T follicular helper cell (primary cell): Measurements from ENCODE around the gene C1QTNF1.

Experiments
- DNase-seq: peaks from one replicate; pipeline ENCODE4 v3.0.0-alpha.2; 2020; ENCODE audit warnings: low read depth
- total RNA-seq, 2 experiments: gene quantifications; one replicate each; lab custom pipeline; 2026; lab: John Stamatoyannopoulos, UW

The C1QTNF1 gene, protein sequence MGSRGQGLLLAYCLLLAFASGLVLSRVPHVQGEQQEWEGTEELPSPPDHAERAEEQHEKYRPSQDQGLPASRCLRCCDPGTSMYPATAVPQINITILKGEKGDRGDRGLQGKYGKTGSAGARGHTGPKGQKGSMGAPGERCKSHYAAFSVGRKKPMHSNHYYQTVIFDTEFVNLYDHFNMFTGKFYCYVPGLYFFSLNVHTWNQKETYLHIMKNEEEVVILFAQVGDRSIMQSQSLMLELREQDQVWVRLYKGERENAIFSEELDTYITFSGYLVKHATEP
- 0.04 to 0.30 reads per million in 2 experiments for total RNA-seq

DNA sequence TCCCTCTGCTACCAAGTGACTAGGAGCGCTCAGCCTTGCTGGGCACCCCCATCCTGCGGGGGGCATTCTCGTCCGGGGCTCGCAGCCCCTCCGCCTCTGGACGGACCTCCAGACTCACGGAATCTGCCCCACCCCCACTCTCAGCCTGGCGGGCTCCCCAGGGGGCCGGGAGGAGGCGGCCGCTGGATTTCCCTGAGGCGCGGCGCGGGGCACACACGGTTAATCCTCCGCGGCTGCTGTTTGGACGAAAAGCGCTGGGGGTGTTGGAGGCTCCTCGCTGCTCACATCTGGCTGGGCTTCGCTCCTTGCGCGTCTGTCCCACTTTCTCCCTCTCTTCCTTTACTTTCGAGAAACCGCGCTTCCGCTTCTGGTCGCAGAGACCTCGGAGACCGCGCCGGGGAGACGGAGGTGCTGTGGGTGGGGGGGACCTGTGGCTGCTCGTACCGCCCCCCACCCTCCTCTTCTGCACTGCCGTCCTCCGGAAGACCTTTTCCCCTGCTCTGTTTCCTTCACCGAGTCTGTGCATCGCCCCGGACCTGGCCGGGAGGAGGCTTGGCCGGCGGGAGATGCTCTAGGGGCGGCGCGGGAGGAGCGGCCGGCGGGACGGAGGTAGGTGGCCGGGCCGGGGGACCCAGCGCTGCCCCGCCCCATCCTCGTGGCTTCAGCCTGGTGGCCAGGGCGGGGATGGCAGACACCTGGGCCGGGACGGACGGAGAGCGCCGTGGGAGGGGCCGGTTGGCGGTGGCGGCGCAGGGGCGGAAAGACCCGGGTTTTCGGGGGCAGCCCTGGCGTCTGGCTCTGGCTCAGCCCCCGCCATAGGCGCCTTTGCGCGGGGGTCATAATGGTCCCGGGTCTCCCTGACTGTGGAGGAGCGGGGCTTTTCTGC is at the start of gene C1QTNF1:
TSS of gene C1QTNF1 (plus strand) at position 284 of the 886 bp plus-strand sequence. CDS start 19,800 bp downstream, outside the sequence.
- DNase-seq: no peak

DNA sequence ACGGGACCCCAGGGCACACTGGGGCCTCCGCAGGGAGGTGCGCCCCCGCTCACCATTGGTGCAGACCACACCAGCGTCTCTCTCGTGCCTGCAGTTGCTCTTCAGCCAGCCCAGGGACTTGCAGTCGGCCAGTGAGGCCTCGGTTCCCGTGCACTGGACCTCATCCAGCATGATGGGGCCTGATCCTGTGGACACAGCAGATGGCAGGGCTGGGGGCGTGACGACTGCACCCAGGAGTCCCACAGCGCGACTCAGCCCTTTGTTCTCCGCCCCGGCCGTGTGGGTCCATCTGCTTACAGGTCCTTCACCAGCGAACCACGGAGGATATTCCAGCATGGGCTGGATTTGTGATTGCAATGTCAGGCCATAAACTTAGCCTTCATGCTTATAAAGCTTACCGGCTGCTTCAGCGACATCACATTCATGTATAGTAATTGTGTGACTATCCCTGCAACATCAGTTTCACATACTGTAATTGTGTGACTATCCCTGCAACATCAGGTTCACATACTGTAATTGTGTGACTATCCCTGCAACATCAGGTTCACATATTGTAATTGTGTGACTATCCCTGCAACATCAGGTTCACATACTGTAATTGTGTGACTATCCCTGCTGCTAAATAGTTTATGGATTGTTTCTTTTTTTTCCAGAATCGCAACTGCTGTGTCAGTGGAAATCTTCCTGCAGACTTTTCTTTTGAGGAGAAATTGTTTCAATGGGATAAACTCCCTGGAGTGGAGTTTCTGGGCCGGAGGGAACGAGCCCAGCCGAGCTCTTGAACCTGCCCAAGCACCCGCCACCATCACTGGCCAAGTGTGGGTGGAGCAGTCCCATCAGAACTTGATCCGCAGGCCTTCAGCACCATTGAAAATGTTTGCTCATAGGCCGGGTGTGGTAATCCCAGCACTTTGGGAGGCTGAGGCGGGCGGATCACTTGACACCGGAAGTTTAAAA is 49.1 kb upstream of the C1QTNF1 start:
- no peak for DNase-seq

DNA sequence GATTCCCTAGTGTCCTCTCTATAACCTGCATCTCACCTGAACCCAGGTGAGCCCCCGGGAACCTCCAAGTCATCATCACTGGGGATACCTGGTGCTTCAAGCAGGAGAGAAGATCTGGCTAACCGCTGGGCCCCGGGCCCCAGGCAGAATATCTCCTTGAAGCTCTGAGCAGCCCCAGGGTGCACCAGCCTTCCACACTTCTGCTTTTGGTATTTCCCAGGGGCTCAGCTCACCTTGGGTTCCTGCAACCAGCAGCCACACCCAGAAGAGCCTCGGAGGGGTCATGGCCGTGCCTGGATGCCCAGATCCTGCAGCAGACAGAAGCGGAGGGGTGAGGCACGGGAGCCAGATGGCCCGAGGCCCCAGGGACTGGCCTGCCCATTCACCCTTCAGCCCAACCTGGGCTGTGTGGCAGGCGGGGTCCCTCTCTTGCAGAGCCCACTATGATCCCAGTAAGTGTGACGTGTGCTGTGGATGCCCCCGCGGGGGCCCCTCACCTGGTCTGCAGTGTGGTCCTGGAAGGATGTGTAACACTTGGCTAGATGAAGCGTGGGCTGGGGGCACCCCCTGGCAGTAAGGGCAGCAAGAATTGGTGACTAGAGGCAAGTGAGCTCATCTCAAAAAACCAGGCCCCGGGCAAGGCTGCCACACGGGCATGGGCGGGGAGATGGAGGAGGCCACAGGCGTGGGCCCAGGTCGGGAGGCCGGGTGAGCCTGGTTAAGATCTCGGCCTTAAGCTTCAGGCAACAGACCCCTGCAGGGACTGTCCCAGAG is 46.9 kb upstream of the C1QTNF1 start:
- DNase-seq: no peak

DNA sequence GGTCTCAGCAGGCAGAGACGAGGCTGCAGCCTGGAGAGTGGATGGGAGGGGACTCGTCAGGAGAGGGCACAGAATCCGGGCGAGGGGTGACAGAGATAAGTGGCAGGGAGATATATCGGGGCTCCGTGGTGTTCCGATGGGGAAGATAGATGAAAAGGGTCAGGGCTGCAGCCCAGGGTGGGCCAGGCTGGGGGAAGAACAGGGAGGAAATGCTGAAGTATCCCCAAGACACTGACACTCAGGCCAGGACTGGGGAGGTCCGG is 46.4 kb upstream of the C1QTNF1 start:
- DNase-seq: no peak

DNA sequence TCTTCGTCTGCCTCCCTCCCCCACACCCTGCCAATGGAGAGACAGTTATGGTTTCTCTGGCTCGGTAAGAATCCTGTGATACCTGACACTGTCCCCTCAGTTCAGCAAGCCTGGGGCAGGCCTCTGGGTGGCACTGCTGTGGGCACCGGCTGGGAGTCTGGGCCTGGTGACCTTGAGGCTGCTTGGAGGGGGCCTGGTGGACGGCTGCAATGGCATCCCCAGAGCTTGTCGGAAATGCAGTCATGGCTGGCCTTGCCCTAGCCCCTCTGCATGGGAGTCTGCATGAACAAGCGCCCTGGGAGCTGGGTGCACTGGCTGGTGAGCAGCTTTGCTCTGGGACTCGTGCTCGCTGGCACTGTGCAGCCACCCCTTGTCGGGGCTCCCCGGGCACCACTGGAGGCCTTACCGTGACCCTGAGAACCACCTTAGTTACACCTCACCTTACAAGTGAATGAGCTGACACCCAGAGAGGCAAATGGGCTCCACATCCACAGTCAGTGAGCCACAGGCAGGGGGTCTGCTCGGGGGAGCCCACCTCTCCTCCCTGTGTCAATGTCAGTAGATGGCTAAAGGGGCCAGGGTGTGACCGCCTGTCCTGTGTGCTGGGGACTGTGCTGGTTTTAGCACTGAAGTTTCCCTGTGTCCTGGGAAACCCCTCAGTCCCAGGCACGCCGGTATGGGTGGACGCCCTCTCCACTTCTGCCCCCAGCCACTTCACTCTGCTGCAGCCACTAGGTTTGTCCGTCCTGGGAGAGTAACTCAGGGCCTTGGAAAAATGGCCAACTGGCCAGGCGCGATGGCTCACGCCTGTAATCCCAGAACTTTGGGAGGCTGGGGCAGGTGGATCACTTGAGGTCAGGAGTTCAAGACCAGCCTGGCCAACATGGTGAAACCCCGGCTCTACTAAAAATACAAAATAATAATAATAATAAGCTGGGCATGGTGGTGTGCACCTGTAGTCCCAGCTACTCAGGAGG is 45.7 kb upstream of the C1QTNF1 start:
- no peak for DNase-seq

DNA sequence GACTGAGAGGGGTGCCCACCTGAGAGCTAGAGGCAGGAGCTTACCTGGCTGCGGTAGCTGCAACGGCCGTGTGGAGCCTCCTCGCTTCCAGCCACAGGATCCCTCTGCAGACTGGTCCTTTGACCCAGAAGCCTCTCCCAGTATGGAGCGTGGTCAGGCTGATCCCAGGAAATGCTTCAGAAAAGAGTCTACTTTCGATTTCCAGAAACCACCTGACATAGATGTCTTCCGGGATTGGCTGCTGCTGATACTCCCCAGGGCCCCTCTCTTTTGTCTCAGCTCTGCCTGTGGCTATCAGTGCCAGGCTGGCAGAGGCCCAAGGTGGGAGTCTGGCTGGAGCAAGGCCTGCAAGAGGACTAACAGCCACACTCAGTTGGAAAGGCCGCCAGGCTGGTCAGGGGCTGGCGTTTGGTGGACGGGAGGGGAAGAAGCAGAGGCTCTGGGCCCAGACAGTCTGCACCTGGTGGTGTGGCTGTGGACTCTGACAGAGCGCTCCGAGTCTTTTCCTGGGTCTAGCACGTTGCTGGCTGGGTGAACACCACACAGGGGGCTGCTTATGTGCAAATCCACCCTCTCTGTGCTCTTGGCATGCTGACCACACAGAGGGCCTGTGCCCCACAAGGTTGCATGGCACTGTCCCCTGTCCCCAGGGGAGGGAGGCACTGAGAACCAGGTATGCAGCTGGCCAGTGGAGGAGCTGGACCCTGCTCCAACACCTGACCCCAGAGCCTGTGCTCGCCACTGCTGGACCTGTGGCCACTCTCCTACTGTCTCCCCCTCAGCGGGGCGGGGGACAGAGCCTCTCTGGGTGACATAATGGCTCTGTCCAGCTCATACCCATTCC is 44.0 kb upstream of the C1QTNF1 start, which contains the start of gene LGALS3BP:
TSS of gene LGALS3BP (minus strand) at position 144 of the 844 bp plus-strand sequence. CDS start 2,732 bp downstream, outside the sequence.
- DNase-seq: no peak

DNA sequence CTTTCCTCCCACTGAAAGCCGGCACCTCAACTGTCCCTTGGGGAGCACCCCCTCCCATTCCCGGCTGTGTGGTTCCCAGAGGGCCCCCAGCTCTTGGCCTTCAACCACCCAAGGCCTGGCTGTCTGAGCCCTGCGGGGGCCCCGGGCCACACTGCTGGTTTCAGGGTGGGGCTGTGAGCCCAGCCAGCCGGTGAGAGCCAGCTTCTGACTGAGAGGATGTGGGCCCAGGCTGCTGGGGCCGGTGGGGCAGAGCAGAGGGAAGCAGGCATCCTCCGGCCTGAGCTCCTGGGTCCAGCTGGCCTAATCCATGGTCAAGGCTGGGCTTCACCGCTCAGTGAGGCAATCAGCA is 43.4 kb upstream of the C1QTNF1 start:
- DNase-seq: no peak

DNA sequence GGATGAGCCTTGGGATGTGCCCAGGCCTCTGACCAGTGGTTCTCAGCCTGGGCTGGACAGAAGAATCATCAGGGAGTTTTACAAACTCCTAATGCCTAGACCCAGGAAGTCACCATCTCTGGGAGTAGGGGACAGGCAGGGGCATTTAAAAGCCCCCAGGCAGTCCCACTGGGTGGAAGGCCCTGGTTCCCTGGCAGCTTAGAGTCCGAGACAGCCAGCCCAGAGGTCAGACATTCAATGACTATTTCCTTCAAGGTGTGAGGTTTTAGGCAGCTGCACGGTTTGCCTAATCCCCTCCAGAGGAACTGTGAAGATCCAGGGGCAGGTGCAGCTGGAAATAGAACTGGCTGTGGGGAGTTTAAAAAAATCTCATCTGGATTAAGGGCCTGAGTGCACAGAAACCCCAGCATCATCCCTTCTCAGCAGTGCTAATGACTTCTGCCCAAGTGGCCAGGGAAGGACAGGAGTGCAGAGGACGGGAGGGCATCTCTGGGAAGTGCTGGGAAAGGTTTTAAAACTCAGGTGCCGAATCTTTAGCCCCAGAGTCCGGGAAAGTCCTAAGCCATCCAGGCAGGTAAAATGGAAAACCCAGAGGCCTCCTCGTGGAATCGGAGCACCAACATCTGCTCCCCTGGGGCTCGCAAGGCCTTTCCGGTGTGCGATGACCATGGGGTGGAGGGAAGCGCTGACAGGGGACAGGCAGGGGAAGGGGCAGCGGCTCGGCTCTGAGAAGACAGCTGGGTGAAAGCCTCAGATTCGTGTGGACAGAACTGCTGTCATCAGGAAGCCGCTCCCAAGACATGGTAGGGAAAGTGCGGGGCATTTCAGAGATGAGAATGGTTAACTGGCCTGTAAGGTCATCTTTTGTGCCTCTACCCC is 42.7 kb upstream of the C1QTNF1 start:
- no peak for DNase-seq

DNA sequence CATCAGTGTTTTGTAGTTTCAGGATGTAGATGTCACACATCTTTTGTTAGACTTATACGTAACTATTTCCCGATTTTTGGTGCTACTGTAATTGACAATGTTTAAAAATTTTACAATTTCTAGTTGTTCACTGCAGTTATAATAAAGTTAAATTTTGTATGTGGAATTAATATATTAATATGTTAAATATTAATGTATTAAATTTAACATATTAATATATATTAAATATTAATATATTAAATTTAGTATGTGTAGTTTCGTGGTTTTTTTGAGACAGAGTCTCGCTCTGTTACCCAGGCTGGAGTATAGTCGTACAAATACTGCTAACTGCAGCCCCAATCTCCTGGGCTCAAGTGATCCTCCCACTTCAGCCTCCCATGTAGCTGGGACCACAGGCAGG is 38.6 kb upstream of the C1QTNF1 start:
- no peak for DNase-seq

DNA sequence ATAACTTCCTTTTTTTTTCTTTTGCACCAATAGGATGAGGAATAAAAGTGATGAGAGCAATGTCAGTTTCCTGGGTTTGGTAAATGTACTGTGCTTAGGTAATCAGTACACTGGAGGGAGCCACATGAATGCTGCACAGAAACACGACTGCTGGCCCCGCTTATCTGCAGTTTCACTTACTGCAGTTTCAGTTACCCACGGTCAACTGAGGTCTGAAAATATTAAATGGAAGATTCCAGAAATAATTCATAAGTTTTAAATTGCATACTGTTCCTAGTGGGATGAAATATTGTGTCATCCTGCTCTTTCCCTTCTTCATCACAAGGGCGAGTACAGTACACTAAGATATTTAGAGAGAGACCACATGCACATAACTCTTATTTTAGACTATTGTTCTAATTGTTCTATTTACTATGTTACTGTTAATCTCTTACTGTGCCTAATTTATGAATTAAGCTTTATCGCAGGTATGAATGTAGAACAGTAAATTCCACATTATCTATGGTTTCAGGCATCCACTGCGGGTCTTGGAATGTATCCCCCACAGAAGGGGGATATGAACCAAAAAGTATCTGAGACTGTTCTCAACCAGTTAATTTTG is 37.8 kb upstream of the C1QTNF1 start:
- no peak for DNase-seq

DNA sequence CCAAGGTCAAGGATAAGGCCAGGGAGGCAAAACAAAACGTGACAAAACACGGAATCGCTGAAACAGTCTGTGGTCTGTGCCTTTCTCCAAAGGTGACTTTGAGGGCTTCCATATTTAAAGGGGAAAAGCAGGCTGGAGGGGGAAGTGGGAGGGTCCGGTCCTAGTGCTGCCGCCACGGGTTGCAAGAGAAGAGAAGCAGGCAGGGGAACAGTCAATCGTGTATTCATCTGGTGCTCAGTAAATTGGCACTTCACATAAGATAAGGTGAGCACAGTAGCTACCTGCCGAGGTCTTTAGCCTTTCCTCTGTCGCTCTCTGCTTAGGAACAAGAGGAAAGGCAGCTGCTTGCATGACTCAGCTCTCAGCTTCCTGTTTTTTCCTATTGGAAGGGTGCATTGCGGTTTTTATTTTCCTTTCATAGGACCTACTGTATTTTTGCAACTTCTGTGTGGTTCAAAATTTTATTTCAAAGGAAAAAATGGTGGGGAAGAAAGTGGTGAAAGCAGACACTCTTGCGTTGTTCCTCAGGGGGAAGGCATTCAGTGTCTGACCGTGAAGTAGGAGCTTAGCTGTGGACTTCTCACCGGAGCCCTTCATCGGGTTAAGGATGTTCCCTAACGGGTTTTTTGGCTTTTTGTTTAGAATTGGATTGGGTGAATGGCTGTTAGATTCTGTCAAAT is 37.2 kb upstream of the C1QTNF1 start:
- no peak for DNase-seq

DNA sequence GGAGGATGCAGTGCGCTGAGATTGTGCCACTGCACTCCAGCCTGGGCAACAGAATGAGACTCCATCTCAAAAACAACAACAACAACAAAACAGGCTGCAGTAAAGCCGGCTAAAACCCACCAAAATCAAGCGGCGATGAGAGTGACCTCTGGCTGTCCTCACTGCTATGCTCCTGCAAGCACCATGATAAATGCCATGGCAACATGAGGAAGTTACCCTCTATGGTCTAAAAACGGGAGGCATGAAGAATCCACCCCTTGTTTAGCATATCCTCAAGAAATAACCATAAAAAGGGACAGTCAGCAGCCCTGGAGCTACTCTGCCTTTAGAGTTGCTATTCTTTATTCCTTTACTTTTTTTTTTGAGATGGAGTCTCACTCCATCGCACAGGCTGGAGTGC is 35.8 kb upstream of the C1QTNF1 start:
- no peak for DNase-seq

DNA sequence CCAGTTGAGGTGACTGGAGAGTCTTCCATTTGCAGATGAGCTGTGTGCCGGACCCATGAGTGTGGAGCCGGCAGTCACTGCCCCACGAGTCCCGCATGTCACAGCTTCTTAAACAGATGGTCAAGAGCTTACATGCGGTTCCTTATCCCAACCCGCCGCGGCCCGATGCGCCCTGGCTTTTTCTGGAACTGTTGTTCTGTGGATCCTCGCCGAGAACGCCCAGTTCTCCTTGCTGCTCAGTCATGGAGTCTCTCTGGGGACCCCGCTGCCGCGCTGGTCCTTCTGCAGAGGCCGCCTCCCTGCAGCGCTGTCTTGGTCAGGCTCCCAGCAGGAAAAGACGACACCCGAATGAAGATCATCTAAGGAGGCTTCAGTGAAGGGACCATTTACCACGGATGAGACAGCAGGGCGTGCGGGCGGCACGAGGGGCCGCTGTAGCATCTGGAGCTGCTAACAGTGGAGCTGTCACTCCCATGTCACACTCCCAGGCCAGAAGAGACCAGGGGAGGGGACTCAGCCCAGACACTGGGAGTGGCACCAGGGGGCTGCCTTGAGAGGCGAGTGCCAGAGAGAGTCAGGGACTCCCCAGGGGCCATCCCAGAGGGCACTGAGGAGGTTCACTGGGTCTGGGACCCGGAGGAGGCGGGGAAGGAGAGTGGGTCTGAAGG is 33.5 kb upstream of the C1QTNF1 start:
- no peak for DNase-seq

DNA sequence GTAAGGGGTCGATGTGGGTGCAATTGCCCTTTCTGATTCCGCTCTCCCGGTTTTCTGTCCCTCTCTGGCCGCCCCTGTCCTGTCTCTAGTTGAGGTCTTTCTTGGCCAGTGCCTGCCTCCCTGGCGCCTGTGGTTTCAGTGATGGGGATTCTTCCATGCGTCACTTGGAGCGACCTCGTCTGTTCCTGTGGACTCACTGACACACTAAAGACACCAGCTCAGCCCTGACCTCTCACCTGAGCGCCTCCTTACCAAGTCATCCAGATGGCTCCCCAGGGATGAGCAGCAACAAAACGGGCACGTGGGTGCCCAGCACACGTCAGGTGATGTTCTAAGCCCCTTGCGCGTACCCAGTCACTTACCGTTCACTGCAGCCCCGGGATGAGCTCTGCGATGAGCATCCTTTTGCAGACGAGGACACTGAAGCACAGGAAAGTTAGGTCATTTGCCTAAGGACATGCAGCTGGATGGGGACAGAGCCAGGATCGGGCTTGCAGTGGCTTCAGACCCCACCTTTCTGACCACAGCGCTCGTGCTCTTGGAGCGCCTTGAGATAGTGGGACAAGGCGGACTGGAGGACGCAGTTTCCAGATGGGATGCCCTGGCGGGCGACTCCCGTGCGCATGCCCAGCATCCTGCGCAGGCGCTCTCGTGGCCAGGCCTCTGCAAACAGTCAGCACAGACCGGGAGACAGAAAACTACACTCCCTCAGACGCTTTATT is 32.8 kb upstream of the C1QTNF1 start:
- no peak for DNase-seq

DNA sequence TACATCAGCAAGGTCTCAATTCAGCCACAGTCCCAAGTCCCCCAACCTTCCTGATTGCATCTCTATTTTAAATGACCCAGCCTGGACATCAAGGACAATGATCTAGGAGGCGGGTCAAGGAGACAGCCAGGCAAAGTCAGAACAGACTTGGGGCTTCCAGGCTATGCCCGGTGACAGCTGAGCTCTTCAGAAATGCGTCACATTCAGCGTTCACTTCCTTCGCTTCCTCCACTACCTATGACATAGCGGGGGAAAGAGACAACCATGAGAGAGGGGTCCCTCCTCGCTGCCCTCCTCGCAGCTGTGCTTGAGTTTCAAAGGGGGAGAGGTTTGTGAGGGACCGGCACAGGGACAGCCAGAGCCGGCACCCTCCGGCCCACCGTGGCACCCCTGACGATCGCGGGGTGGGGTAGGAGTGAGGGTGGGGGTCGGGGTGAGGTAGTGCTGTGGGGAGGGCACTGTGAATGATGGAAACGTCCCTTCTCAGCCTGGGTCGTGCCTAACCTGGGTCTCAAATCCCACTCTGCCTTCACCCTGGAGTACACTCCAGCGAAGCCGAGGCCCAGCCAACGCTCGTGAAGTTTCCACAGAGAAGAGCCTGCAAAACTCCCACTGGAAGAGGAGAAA is 31.9 kb upstream of the C1QTNF1 start:
- no peak for DNase-seq
